AG09319 (cell line): Measurements from ENCODE around the gene TPRA1.

Experiments used
- DNase-seq: peaks from one replicate; pipeline ENCODE4 v3.0.0-alpha.2; 2010; ENCODE audit warnings: low read depth; ENCODE audit errors: extremely low read depth
- TF ChIP-seq, protein P1 (sequence below): IDR thresholded peaks from 2 replicates; pipeline ENCODE4 v1.5.1; 2011; ENCODE audit warnings: low read depth, mild to moderate bottlenecking, inconsistent platforms, low read length, moderate library complexity

The TPRA1 gene

DNA sequence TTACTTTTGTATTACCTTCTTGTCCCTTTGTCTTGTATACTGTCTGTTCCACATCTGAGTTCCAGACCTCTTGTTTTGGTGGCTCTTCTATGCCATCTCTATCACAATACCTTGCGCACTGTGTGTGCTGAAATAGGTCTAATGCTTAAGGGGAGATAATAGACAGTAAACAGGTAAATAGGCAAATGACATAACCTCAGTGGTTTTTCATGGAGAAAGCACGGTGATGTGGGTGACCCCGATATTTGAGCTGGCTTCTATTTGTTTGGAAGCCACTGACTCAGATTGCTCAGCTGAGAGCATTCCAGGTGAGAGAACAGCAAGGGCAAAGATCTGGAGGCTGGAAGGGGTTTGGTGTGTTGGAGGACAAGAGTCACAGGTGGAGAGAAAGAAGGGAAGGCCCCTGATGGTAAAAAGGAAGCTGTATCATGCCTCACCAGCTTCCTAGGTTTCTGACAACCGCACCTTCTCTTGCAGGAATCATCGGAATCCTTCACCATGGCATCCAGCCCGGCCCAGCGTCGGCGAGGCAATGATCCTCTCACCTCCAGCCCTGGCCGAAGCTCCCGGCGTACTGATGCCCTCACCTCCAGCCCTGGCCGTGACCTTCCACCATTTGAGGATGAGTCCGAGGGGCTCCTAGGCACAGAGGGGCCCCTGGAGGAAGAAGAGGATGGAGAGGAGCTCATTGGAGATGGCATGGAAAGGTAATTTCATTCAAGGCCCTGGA is 8.5 kb upstream of the TPRA1 start:
- TF ChIP-seq, protein P1, sequence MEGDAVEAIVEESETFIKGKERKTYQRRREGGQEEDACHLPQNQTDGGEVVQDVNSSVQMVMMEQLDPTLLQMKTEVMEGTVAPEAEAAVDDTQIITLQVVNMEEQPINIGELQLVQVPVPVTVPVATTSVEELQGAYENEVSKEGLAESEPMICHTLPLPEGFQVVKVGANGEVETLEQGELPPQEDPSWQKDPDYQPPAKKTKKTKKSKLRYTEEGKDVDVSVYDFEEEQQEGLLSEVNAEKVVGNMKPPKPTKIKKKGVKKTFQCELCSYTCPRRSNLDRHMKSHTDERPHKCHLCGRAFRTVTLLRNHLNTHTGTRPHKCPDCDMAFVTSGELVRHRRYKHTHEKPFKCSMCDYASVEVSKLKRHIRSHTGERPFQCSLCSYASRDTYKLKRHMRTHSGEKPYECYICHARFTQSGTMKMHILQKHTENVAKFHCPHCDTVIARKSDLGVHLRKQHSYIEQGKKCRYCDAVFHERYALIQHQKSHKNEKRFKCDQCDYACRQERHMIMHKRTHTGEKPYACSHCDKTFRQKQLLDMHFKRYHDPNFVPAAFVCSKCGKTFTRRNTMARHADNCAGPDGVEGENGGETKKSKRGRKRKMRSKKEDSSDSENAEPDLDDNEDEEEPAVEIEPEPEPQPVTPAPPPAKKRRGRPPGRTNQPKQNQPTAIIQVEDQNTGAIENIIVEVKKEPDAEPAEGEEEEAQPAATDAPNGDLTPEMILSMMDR, result no peak
- DNase-seq, result no peak

DNA sequence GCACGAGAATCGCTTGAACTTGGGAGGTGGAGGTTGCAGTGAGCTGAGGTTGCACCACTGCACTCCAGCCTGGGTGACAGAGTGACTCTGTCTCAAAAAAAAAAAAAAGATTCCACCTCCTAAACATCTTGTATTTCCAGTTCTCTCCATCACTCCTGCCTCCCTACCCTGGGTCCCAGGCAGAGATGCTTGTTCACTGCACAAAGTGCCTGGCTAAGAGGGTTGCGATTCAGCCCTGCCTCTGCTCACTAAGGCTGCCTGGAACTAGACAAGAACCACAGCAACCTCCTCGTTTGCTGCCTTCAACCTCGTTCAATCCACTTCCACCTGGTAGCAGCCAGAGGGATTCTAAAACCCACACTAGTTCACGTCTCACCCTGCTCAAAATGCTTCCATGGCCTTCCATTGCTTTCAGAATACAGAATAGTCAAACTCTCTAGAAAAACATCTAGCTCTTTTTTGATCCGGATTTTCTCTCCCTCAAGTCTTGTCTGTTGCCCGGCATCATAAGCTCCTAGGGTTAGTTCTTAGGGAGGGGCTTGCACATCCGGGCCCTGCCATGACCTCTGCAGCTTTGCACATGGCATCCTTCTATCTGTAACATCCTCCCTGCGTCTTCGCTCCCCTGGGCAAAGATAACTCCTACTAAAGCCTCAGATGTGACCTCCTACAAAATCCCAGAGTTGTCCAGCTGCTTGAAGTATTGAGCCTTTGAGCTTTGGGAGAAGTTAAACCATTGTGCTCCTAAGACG is 6.7 kb upstream of the TPRA1 start:
- TF ChIP-seq, protein P1, result no peak
- no peak for DNase-seq

DNA sequence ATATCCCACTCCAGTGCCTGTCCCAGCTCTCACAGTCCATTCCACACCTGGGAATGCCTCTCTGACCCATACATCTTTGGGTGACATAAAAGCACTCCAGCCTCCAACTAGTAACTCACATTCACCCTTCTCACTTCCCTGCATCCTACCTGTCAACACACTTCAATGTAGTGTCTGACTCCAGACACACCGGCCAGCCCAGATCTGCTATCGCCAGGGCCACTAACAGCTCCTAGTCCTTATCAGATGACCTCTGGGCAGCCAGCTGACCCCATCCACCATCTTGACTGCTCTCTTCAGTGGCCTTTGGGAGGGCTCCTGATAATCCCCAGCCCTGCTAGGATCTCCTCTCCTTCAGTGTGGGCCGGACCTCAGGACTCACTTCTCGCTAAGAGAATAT is 4.8 kb upstream of the TPRA1 start:
- TF ChIP-seq, protein P1, result no peak
- DNase-seq, result no peak

DNA sequence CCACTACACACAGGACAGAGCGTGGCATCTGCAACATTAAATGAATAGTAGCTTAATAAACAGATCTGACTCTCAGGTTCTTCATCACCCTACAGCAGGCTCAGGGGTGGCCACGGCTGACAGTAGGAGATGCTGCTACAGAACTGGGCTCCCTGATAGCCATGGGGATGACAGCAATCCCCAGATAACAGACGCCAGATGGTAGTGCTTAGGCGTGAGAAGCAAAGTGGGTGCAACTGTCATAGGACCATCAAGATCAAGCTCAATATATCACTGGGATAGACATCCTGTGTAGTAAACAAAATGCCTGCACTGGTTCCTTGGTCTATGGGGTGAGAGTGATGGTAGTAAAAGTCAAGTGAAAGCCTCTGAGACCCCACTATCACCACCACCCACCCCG is 2.6 kb upstream of the TPRA1 start:
- TF ChIP-seq, protein P1, result no peak
- DNase-seq, result no peak

DNA sequence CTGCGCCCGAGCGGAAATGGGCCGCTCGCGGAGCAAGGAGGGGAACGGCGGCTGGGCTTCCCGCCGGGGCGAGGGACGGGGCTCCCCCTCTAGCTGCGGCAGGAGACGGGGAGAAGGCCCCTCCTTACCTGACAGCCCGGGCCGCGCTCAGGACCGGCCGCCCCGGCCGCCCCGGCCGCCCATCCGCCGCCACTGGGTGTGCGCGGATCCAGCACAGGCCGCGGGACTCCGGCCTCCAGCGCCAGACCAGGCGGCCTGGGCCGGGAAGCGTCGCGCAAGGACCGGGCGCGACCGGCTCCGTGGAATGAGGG is 296 bp downstream of the TPRA1 start:
- no peak for DNase-seq
- TF ChIP-seq, protein P1, result no peak

DNA sequence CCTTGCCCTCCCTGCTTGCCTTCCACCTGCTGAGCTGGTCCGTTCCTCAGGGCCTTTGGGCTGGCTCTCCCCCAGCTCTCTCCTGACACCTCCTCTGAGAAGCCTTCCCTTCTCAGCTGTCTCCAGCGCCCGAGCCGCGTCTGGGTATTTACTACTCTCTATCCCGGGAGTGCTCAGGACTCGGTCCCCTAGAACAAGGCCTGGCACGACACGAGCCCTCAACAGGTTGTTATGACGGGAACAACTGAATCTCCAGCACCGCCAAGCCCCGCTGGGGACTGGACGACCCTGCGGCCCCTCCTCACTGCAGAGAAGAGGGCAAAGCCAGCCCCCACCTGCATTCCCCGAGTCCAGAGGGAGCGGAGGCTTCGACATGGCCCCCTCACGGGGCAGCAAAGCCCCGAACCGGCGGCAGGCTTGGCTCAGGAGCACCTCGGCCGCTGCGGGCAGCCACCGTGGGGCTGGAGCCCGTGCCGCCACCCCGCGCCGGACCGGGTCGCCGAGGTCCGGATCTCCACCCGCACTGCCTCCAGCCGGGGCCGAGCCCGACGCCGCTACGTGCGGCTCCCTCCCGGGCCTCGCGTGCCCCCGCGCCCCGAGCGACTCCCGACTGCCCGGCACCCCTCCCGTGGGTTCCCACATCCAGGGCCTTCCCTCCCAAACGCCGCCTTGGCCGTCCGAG is 792 bp downstream of the TPRA1 start:
- TF ChIP-seq, protein P1, result no peak
- no peak for DNase-seq
